GM18499 (cell line): ENCODE results near the gene GSTO2.

Experiments used
- ATAC-seq: cut with Tn5 transposase; IDR thresholded peaks from one replicate; pipeline ENCODE4 v1.9.1; 2021; ENCODE audit warnings: moderate number of reproducible peaks; ENCODE audit not compliant: insufficient read depth, unreplicated experiment

The GSTO2 gene

GRCh38 chr10:104253106-104253505 is 15.9 kb upstream of the GSTO2 start:
- no peak for ATAC-seq

- no peak for ATAC-seq
These were observed 15.2 kb upstream of the GSTO2 start for GRCh38 chr10:104253606-104254410.

- no peak for ATAC-seq
These were observed 14.3 kb upstream of the GSTO2 start, which contains the start of gene GSTO1 for GRCh38 chr10:104254493-104255310. Gene GSTO1 (plus strand): TSS chr10:104254892. CDS start chr10:104254929, 37 bp downstream.

- ATAC-seq = no peak
These were observed 13.5 kb upstream of the GSTO2 start for GRCh38 chr10:104255311-104255981.

- ATAC-seq = no peak
These were observed 12.5 kb upstream of the GSTO2 start for GRCh38 chr10:104256335-104256961.

GRCh38 chr10:104257235-104257634 is 11.7 kb upstream of the GSTO2 start:
- ATAC-seq = no peak

- no peak for ATAC-seq
These were observed 10.8 kb upstream of the GSTO2 start for GRCh38 chr10:104258209-104258608.

- no peak for ATAC-seq
These were observed 9.5 kb upstream of the GSTO2 start for GRCh38 chr10:104259456-104259855.

GRCh38 chr10:104259999-104260774 is 8.8 kb upstream of the GSTO2 start:
- no peak for ATAC-seq

GRCh38 chr10:104260775-104261115 is 8.2 kb upstream of the GSTO2 start:
- ATAC-seq = no peak

- ATAC-seq = no peak
These were observed 6.9 kb upstream of the GSTO2 start for GRCh38 chr10:104262055-104262454.

GRCh38 chr10:104264783-104265182 is 4.2 kb upstream of the GSTO2 start:
- no peak for ATAC-seq

GRCh38 chr10:104267721-104268404 is 1.1 kb upstream of the GSTO2 start:
- ATAC-seq = no peak

GRCh38 chr10:104268405-104268712 is 625 bp upstream of the GSTO2 start:
- no peak for ATAC-seq

- ATAC-seq = no peak
These were observed 4.3 kb downstream of the GSTO2 start for GRCh38 chr10:104273286-104273685.

GRCh38 chr10:104273899-104274575 is 5.1 kb downstream of the GSTO2 start:
- ATAC-seq = no peak

GRCh38 chr10:104274762-104275721 is 6.1 kb downstream of the GSTO2 start:
- no peak for ATAC-seq

GRCh38 chr10:104276192-104276591 is 7.2 kb downstream of the GSTO2 start:
- no peak for ATAC-seq
